ENCODE results near the gene ZBTB8OS. TPM values are rescaled to one million over a fixed set of nuclear protein-coding genes. Genes with fewer than 3 reads are reported as not detected.

Gene ZBTB8OS
- total RNA-seq, 1 experiment from 2014 or later, result 49.2 TPM

- TF ChIP-seq YY1 (IDR thresholded peaks at IDR 0.05; ENCODE audit: extremely low read depth, insufficient replicate concordance, low read depth, low read length), result no peak
- TF ChIP-seq EZH2 (IDR thresholded peaks at IDR 0.05), result no peak
- no peak for TF ChIP-seq SIN3A (IDR thresholded peaks at IDR 0.05; ENCODE audit: low read depth)
- TF ChIP-seq RAD21 (IDR thresholded peaks at IDR 0.05; ENCODE audit: low read depth), result no peak
- no peak for TF ChIP-seq EGR1 (IDR thresholded peaks at IDR 0.05; ENCODE audit: low read depth)
- TF ChIP-seq, protein P1, sequence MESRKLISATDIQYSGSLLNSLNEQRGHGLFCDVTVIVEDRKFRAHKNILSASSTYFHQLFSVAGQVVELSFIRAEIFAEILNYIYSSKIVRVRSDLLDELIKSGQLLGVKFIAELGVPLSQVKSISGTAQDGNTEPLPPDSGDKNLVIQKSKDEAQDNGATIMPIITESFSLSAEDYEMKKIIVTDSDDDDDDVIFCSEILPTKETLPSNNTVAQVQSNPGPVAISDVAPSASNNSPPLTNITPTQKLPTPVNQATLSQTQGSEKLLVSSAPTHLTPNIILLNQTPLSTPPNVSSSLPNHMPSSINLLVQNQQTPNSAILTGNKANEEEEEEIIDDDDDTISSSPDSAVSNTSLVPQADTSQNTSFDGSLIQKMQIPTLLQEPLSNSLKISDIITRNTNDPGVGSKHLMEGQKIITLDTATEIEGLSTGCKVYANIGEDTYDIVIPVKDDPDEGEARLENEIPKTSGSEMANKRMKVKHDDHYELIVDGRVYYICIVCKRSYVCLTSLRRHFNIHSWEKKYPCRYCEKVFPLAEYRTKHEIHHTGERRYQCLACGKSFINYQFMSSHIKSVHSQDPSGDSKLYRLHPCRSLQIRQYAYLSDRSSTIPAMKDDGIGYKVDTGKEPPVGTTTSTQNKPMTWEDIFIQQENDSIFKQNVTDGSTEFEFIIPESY (IDR thresholded peaks at IDR 0.05; ENCODE audit: extremely low read depth, insufficient replicate concordance, low read length), result no peak
Measured at GRCh38 chr1:32696041-32696440, 45.7 kb upstream of the ZBTB8OS start (continued).

DNA sequence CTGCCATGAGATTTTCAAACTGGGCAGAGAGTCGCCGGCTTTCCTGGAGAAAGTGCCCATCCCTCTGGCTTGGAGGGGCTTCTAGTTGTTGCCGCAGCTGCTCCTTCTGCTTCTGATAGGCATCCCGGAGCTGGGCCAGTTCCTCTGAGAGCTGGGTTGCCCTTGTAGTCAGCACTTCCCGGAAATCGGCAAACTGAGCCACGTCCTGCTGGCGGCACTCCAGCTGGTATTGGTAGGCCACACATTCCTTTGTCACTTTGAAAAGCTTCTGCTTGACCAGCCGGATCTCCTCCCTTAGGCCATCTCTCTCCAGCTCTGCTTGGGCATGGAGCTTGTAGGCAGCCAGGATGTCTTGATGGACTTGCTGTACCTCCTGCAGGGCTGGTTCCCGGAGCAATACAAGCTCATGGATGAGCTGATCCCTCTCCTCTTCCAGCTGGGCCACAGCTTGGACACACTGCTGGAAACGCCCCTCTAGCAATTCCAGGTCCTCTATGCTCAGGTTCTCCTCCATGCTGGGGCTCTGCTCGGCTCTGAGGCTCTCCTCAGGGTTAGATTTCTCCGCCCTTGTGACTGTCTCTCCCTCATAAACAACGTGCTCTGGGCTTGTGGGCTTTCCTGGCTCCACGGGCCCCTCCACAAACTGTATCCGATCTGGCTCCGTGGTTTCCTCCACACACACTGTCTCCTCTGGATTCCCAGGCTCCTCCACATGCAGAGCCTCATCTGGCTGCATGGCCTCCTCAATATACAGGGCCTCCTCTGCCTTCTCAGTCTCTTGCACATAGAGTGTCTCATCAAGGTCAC is 45.0 kb upstream of the ZBTB8OS start:
- POLR2A ChIA-PET, result no interaction called here
- Histone ChIP-seq H2AFZ (ENCODE audit: low read depth, low read length, poor library complexity, severe bottlenecking) (no peak overlapping the region), H4K20me1 (ENCODE audit: insufficient read depth) (no peaks in the 10 kb centered on the region), H3K79me2 (ENCODE audit: insufficient read depth, low read length) (no peaks in the 10 kb centered on the region), H3K4me3 (replicated peaks in 1 of 2; ENCODE audit: low read depth in 1 of 2, low read length in 2 of 2) (no peak overlapping the region), H3K36me3 (ENCODE audit: control insufficient read depth in 1 of 2, insufficient read depth in 2 of 2, low read length in 2 of 2) (no peaks in the 10 kb centered on the region), H3K4me2 (ENCODE audit: low read length) (0 out of 2 replicates have a peak overlapping the region, but pooled peaks have one; percentile 6), H3K27me3 (ENCODE audit: insufficient read depth, low read length) (no peaks in the 10 kb centered on the region), H3K27ac (ENCODE audit: low read depth, low read length) (no peak overlapping the region), H3K9me3 (ENCODE audit: control insufficient read depth in 1 of 2, insufficient read depth in 1 of 2, low read depth in 1 of 2, low read length in 2 of 2) (no peaks in the 10 kb centered on the region), H3K9me2 (ENCODE audit: insufficient read depth) (no peaks in the 10 kb centered on the region), H3K9ac (ENCODE audit: low read length) (no peak overlapping the region), H3K4me1 (ENCODE audit: control insufficient read depth in 1 of 2, insufficient read depth in 2 of 2, low read length in 2 of 2) (peaks cover 9 to 13% of the 10 kb centered on the region in 2 experiments)
- peak; percentile 60 for ATAC-seq
- intact Hi-C loops (cut with micrococcal nuclease), result no loop called here
- BruUV-seq (replicated peaks), result no TSS peak
- RAD21 ChIA-PET (ENCODE audit: low non-redundant PET in 1 of 2, low total read pairs in 2 of 2, uncharacterized antibody in 2 of 2, unreplicated experiment in 2 of 2), result no interaction called here
- DNase-seq (ENCODE audit: low read depth, low spot score), result no peak
- CTCF ChIA-PET, result interaction anchor here (1.1 kb wide), 1 partner anchor 17 kb away, joined by 3 read pairs; no protein-coding TSS in a partner anchor
- TF ChIP-seq, protein P2, sequence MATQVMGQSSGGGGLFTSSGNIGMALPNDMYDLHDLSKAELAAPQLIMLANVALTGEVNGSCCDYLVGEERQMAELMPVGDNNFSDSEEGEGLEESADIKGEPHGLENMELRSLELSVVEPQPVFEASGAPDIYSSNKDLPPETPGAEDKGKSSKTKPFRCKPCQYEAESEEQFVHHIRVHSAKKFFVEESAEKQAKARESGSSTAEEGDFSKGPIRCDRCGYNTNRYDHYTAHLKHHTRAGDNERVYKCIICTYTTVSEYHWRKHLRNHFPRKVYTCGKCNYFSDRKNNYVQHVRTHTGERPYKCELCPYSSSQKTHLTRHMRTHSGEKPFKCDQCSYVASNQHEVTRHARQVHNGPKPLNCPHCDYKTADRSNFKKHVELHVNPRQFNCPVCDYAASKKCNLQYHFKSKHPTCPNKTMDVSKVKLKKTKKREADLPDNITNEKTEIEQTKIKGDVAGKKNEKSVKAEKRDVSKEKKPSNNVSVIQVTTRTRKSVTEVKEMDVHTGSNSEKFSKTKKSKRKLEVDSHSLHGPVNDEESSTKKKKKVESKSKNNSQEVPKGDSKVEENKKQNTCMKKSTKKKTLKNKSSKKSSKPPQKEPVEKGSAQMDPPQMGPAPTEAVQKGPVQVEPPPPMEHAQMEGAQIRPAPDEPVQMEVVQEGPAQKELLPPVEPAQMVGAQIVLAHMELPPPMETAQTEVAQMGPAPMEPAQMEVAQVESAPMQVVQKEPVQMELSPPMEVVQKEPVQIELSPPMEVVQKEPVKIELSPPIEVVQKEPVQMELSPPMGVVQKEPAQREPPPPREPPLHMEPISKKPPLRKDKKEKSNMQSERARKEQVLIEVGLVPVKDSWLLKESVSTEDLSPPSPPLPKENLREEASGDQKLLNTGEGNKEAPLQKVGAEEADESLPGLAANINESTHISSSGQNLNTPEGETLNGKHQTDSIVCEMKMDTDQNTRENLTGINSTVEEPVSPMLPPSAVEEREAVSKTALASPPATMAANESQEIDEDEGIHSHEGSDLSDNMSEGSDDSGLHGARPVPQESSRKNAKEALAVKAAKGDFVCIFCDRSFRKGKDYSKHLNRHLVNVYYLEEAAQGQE (IDR thresholded peaks at IDR 0.05; ENCODE audit: low read depth), result no peak
- no peak for TF ChIP-seq EGR1 (IDR thresholded peaks at IDR 0.05; ENCODE audit: low read depth)
- no peak for TF ChIP-seq ZNF274 (IDR thresholded peaks at IDR 0.05; ENCODE audit: low read depth, low read length)
- TF ChIP-seq CTCF (IDR thresholded peaks at IDR 0.05 in 2 of 3, conservative IDR thresholded peaks at IDR 0.05 in 1 of 3; ENCODE audit: borderline replicate concordance in 1 of 3, insufficient read depth in 1 of 3, low read depth in 2 of 3, low read length in 2 of 3), result no peak
- TF ChIP-seq EZH2phosphoT487 (IDR thresholded peaks at IDR 0.05; ENCODE audit: borderline replicate concordance), result no peak
- TF ChIP-seq POLR2A (IDR thresholded peaks at IDR 0.05; ENCODE audit: borderline replicate concordance, extremely low read depth, insufficient read depth, insufficient read length), result no peak
- TF ChIP-seq SP1 (IDR thresholded peaks at IDR 0.05; ENCODE audit: low read depth), result no peak
- no peak for TF ChIP-seq YY1 (IDR thresholded peaks at IDR 0.05; ENCODE audit: extremely low read depth, insufficient replicate concordance, low read depth, low read length)
- no peak for TF ChIP-seq CEBPB (IDR thresholded peaks at IDR 0.05; ENCODE audit: low read depth)
- TF ChIP-seq ATF3 (IDR thresholded peaks at IDR 0.05), result no peak

Data from HCT116 (cell line).